Inflammatory macrophage treated with lipopolysaccharide for 1 hour (primary cell): Measurements from ENCODE around the gene MLN.

Source experiments
- DNase-seq, 2 donors: peaks; one replicate each; pipeline ENCODE4 v3.0.0-alpha.2; 2020 to 2022

Gene MLN

DNA sequence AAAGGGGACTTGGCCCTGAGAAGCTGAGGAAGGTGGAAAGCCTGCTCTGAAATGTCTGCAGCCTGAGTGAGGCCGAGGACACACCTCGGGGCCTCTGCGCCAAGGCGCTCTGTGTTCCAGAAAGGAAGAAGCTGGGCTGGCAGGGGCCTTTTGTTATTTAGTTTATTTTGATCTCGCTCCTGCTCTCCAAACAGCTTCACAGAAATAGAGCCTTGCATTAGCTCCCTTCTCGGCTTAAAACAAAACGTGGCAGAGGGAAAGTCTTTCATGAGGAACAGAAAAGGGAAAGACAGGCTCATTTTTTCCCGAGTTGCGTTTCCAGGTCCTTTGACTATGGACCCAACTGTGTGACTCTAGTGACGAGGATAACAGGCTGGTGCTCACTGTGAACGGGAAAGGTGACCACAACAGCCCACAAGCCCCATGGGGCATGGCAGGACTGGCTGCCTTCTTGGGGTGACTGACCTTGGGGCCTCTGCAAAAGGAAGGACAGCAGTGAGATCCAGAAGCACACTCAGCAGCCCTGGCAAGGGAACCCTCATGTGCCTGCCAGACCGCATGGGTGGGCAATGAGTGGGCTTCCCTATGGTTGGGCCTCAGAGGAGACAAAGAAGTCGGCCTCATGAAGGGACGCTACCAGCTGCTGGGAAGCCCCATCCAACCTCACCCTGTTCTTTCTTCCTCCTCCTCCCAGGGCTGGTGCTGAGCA is 33.5 kb downstream of the MLN start:
- no peak for DNase-seq

DNA sequence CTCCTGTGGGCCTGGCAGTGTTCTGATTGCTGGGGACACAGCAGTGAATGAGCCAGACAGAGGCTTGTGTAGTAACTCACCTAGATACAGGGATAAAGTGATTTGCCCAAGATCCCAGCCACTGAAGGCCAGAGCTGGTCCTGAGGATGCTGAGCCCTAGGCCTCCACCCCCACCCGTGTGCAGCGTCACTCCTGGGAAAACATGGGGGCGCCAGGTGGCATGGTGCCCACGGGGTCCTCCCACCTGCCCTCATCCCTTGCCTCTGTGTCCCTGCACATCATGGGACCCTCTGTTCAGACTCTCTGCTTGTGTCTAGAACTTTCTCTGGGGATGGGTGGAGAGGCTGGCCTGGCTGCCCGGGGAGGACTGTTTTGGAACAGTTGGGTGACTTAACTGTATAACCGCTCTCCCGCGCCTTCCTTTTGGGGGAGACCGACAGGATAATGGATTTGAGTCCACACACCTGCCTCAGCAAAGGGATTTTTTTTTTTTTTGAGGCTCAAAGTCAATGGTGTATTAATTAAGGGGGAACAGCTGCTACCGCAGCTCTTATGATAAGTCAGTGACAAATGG is 34.5 kb downstream of the MLN start:
- no peak for DNase-seq

DNA sequence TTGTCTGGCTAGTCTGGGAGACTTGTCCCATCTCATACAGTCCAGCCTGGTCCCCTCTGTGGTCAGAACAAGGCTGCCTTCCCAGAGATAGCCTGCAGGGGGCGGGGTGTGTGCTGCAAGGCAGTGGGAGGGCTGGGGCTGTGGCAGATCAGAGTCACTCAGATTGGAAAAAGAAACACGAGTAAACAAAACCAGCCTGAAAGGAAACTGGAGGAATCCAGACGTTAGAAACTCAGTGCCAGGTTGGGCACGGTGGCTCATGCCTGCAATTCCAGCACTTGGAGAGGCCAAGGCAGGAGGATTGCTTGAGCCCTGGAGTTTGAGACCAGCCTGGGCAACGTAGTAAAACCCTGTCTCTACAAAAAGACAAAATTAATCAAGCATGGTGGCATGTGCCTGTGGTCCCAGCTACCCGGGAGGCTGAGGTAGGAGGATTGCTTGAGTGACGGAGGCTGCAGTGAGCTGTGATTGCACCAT is 35.1 kb downstream of the MLN start:
- DNase-seq = peak; percentile 61 to 92

DNA sequence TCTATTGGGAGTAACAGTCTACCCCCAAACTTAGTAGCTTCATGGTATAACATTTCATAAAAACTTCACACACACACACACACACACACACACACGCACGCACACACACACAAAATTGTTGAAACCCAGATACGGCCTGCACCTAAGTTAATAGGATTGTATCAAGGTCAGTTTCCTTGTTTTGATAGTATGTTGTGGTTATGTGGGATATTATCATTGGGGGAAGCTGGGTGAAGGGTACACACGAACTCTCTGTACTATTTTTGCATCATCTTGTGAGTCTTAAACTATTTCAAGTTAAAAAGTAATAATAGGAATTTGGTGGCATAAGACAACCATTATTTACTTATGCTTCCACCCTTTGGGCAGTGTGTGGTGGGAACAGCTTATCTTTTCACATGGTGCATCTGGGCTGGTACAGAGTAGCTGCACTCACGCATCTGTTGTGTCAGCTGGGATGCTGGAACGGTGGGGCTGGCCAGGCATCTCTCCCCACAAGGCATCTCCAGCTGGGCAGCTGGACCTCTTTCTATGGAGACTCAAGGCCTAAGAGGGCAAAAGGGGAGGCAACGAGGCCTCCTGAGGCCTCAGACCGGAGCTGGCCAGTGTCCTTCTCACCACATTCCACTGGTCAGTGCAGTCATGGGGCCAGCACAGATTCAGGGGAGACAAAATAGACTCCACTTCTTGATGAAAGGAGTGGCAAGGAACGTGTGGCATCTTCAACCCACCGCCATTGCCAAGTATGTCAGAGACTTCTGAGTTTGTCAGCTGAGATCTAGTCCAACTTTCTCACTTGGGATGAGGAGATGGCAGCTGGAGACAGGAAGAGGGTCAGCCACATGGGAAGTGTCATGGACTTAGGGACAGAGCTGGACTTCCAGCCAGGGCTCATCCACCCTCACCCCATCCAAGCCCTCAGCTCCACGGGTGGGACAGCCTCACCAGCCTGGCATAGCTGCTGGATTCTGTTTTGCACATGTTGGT is 36.6 kb downstream of the MLN start:
- DNase-seq = no peak

DNA sequence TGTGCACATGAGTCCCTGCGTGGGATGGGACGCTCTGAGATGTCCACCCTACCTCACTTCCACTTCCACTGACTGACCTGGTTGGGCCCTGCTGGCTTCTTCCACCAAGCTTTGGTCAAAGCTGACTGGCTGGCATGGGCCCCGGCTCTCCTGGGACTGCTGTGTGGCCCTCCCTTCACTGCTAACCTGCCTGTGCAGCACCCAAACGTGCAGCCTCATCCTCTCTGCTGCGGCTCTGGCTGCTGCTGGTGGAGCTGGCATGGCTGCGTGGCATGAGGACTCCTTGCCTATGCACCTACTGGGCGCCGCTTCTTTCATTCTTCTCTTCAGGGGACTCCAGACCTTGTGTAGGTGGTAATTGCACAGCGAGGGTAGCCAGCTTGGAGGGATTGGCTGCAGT is 38.4 kb downstream of the MLN start:
- DNase-seq = no peak

DNA sequence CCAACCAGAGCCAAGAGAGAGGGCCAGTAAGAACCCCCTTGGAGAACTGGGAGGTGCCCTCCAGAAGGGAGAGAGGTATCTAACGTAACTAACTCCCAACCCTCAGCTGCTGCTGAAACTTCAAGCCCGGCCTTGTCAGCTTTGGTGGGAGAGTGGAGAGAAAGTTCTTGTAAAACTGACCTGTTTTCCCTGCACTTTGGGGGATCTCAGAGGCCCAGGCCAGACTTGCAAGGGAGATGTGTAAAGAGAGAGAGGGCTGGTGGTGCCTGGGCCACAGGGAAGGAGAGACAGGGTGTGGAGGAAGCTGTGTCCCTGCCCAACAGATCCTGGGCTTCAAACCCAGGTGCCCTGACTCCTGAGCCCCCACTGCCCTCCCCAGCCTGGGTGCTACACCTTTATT is 39.8 kb downstream of the MLN start:
- no peak for DNase-seq

DNA sequence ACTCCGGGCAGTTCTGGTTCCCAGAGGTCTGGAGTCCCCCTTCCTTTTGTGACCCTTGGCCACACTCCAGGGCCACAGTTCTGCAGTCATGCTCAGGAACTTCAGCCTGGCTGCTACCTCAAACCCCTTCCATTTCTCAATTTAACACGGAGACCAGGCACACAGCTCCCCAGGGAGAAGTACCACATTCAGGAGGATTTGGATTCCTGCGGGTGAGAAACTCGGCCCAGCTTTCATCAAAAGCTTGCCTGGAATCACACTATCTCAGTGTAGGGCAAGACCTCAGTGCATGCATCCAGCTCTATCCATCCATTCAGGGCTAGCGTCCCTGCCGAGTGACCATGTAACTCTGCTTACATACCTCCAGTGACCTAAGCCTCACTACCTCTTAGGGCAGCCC is 40.3 kb downstream of the MLN start:
- no peak for DNase-seq

DNA sequence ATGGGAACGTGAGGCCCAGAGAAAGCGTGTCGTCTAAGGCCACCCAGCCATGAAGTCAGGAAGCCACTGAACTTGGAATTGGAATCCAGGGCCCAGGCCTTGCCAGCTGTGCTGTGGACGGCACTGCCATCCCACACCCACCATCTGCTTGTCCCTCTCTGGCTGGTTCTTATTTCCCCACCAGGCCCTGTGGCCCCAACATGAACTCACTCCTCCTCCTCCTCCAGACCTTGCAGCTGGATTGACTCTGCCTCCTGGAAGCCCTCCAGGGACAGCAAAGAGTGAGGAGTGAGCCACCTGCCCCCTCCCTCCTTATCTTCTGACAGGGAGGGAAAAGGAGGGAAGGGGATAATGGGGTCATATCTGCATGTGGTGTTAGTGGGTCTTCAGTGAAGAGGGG is 41.1 kb downstream of the MLN start:
- DNase-seq = no peak

DNA sequence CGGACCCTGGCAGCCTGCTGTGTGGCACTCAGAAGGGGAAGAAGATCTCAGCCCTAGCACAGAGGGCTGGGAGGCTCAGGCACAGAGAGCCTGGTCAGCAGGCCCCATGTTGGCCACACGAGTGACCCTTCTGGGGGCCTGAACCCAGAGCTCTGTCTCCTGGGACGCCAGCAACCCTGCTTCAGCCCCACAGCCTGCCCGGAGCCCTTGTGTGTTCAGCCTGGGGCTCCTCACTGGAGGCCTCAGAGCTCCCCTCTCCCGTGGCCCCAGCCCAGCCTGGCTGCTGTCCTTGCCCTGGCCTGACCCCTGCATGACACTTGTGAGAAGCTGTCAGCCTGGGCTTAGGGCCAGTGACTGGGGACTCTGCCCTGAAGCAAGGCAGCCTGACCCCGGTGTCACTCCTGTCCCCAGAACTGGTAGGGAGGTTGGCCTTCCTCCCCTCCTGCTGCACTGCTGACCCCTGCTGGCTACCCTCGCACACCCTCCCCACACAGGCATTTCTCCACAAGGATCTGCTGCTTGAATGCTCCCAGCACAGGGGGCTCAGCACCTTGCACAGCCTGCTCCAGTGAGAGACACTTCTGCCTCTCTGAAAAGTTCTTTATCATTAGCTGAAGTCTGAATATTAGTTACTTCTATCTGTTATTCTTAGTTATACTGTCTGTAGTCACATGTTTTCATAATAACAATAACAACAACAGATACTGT is 41.7 kb downstream of the MLN start:
- peak; percentile 19 to 41 for DNase-seq

DNA sequence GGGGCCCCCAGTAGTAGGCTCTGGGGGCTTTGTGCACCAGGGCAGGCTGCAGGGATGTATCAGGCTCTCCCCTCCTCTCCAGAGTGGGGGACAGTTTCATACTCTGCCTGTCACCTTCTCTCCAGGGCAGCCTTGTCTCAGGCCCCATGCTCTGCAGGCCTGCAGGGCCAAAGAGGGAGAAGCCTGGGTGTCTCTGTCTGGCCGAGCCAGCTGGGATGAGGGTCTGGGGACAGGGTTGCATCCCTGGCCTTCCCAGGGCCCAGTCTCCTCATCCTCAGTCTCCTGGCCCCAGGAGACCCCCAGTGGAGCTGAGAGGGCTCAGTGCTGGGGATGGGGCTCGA is 42.3 kb downstream of the MLN start:
- no peak for DNase-seq

DNA sequence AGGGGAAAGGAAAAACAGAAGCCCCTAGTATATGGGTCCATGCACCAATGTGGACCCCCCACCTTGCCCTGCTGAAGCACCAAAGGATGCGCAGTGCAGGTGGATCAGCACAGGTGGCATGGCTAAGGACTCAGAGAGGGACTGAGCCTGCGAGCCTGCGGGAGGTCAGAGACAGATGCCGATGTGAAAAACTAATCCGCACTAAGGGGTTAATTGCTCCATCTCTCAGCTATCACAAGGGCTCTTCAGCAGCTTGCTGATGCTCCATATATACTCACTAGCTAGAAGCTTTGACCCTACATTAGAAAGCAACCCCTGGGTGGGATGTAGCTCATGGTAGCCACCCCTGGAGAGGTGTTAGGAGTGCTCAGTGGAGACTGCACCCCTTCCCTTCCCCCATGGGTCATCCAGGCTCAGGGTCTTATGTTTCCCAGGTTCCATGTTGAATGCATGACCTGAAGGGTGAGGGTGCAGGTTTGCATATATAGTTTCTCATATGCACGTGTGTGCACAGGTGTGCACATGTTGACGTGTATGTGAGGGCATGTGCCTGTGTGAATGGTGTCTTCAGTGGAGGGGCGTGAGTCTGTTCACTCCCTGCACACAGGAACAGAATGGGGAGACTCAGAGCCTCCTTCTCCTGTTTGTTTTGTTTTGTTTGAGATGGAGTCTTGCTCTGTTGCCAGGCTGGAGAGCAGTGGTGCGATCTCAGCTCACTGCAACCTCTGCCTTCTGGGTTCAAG is 43.7 kb downstream of the MLN start:
- DNase-seq = no peak

DNA sequence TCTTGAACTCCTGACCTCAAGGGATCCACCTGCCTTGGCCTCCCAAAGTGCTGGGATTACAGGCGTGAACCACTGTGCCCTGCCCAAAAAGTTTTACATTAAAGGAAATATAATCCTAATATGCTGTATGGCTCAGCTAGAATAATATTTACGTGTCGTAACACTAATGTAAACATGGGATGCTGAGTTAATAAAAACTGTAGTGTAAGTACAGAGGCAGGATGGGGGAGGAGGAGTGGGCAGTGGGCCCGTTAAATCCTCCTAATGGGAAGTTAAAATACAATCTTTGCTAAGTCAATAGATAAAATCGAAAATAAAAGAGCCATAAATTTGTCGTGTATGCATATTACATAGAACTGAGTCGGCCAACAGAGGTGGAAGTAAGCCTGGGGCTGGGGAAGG is 45.0 kb downstream of the MLN start:
- DNase-seq = no peak

DNA sequence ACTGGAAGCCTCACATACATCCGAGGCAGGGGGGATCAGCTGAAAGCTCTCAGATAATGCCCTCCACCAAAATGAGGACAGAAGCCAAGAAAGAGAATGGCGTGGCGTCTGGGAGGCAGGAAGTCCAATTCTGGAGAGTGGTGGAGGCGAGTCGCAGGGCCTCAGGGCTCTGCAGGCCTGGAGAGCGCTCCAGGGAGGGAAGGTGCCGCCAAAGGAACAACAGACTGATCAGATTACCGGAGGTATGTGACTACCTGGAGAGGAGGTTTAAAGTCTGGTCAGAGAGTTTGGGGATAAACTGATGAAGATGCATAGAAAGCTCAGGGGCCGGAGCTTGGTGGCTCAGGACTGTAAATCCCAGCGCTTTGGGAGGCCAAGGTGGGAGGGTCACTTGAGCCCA is 45.9 kb downstream of the MLN start:
- DNase-seq = no peak

DNA sequence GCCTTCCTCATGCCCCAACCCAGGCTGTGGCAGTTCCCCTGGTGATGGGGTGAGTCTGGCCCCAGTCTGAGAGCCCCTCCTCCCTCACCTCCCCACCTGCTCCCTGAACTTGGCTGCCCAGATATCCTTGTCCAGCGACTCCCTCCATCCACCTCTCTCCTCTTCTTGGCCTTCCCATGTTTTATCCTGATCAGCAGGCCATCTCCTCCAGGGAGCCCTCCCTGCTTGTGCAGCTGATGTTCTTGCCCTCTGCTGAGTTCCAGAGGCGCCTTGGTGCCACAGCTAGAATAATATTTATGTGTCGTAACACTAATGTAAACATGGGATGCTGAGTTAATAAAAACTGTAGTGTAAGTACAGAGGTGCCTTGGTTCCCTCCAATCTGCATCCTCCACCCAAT is 46.7 kb downstream of the MLN start:
- no peak for DNase-seq

DNA sequence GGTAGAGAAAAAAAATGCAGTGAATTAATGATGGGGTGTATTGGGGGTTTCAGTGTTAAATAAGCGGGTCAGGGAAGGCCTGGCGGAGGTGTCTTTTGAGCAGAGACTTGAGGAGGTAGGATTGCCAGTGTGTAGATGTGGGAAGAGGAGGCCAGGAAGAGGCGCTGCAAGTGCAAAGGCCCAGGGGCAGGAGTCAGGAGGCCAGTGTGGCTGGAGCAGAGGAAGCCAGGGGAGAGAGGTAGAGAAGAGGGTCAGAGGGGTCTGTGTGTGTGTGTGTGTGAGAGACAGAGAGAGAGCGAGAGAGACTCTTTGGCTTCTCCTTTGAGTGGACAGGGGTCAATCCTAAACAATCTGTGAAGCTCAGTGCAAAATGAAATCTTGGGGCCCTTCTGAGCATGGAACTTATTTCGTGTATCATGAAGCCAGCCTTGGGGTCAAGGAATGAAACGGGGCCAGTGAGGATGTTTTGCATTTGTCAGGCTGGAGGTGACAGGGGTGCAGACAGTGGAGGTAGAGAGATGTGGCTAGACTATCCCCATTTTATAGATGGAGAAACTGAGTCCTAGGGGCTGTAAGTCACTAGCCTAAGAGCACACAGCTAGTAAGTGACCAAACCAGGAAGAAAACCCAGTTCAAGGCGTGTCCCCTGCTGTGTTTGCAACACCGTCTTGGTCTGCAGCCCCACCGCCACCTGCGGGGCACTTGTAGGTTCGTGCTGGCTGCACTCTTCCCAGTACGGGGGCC is 47.4 kb downstream of the MLN start:
- DNase-seq = no peak

DNA sequence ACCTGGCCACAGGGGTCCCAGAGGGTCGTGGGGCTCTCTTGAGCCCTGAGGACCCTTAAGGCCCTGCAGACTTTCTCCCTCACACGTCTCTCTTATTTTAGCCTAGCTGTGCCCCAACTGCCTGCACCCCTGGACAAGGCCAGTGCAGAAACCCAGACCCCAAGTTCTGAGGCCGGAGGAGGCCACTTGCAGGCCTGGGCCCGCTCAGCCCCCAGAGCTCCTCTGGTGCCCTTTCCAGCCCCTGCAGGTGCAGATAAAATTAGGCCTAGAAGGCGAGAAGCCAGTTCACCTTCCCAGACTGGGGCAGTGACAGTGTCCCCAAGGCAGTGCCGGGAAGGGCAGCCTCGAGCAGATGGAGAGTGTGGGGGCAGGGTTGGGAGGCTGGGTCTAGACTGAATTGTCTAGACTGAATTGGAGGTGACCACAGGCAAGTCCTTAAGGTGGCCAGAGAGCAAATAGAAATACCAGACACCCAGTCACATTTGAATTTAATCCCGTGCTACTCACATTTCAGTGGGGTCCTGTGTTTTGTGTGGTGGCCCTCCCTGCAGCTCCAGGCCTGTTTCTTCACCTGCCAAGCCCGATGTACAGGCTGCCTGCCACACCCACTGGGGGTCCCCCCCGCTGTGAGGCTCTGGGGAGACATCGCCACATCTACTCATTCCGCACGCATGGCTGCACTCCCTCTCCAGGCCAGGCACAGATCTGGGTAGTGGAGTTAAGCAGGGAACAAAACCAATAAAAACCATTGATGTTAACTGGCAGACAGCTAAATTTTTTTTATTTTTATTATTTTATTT is 48.5 kb downstream of the MLN start:
- DNase-seq = no peak

DNA sequence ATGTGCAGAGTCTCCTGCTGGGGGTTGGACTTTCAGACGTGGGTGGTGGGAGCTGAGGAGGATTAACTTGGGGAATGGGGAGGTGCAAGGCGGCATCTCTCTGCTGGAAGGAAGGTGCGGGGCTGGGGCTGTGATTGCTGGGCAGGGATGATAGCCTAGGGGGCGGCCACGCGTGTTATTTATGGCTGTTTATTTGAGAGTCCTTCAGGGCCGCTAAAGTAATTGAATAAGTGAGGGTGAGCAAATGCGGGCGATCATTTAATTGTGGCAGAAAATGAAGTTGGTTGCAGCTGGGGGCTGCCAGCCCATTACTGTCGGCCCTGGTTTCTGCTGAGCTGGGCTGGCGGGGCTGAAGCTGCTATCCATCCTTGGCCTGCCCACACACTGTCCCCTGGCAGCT is 49.6 kb downstream of the MLN start:
- no peak for DNase-seq

DNA sequence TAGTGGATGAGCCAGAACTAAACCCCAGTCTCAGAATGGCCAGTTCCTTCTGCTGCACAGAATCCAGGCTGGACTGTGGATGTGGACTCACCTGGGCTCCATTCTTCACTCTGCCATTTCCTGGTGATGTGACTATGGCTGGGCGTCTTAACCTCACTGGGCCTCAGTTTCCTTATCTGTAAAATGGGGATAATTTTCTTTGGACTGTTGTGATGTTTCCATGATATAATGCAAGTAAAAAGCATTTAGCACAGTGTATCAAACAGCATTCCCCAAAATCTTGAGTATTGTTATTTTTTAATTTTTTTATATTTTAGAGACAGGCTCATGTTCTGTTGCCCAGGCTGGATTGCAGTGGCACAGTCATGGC is 51.2 kb downstream of the MLN start:
- no peak for DNase-seq

DNA sequence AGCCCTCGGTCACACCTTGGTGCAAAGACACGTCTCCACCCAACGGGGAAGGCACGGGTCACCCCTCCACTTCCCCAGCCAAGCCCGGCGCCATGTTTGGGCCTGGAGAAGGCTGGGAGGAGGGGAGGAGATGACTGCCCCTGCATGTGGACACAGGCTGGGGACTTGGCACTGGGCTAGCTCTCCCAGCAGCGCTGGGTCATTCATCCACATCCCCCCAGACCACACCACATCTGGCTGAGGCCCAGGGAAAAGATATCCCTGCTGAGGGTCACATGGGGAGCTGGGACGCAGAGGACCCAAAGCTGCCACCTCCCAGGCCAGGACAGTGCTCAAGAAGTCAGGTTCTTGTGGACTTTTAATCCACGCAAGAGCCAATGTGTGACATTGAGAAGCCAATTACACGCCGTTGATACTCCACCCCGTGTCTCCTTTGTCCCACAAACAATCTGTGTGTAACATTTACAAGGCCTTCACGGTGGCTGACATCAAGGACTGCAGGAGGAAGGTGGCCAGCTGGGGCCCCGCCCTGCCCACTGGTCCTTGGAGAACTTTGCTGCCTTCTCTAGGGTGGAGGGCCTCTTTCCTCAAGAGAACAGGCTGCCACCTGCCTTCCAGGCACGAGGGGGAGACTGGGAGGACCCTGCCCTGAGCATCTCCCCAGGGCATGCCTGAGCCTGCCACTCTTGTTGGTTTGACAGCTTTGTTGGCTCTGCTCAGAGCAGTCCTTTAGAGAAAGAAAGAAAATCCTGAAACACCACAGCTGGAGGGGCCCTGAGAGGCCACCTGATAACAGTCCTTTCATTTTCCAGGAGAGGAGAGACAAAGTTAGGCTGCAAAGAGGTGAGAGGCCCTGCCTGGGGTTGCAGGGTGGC is 51.8 kb downstream of the MLN start:
- no peak for DNase-seq
